Endothelial cell (in vitro differentiated cells): ENCODE results near the gene SF3B5. TPM values are rescaled to one million over a fixed set of nuclear protein-coding genes. Genes with fewer than 3 reads are reported as not detected.
A peak's percentile ranks its signal among the peaks of the same experiment; 100 is the strongest.

ENCODE experiments used
- DNase-seq: peaks from one replicate; pipeline ENCODE4 v3.0.0; 2021; ENCODE audit warnings: low spot score
- H3K27ac Mint-ChIP-seq: one replicate; pipeline ENCODE4 v1.8.0; 2021; ENCODE audit warnings: mixed read lengths, inconsistent platforms; ENCODE audit not compliant: unreplicated experiment
- H3K27me3 Mint-ChIP-seq: one replicate; pipeline ENCODE4 v1.8.0; 2021; ENCODE audit warnings: mild to moderate bottlenecking, moderate library complexity, mixed read lengths, inconsistent platforms; ENCODE audit not compliant: unreplicated experiment
- H3K36me3 Mint-ChIP-seq: one replicate; pipeline ENCODE4 v1.8.0; 2021; ENCODE audit warnings: mild to moderate bottlenecking, low read depth, mixed read lengths, inconsistent platforms; ENCODE audit not compliant: unreplicated experiment
- H3K4me1 Mint-ChIP-seq: one replicate; pipeline ENCODE4 v1.8.0; 2021; ENCODE audit warnings: mild to moderate bottlenecking, mixed read lengths, inconsistent platforms; ENCODE audit not compliant: unreplicated experiment
- H3K4me3 Mint-ChIP-seq: one replicate; pipeline ENCODE4 v1.8.0; 2021; ENCODE audit warnings: mild to moderate bottlenecking, mixed read lengths, inconsistent platforms; ENCODE audit not compliant: unreplicated experiment
- H3K9me3 Mint-ChIP-seq: one replicate; pipeline ENCODE4 v1.8.0; 2021; ENCODE audit warnings: mixed read lengths, inconsistent platforms; ENCODE audit not compliant: unreplicated experiment
- CTCF ChIP-seq: fragments of 200-600 bp; sonication (generic); IDR thresholded peaks from one replicate; pipeline ENCODE4 v1.5.0; 2021; ENCODE audit warnings: antibody characterized with exemption; ENCODE audit not compliant: unreplicated experiment
- total RNA-seq: library from RNA; stranded (reverse); fragmentation: NEBNext Ultra II Directional; extraction: Animal tissue kit (Norgen Biotek cat#: 25700); gene quantifications from one replicate; pipeline ENCODE4 v1.2.1, GENCODE V29; 2021; ENCODE audit not compliant: unreplicated experiment

The SF3B5 gene
- total RNA-seq, 1 donor from 2014 or later = 113 TPM

GRCh38 chr6:144068794-144069193, 26.6 kb downstream of the SF3B5 start:
- H3K27ac Mint-ChIP-seq = no peak overlapping the region

GRCh38 chr6:144066741-144067484, 28.5 kb downstream of the SF3B5 start:
- H3K4me1 Mint-ChIP-seq = peaks cover 19% of the 10 kb centered on the region
- H3K4me3 Mint-ChIP-seq = no peak overlapping the region
- TF ChIP-seq CTCF = no peak
- H3K27me3 Mint-ChIP-seq = peaks cover 17% of the 10 kb centered on the region
- H3K9me3 Mint-ChIP-seq = no peaks in the 10 kb centered on the region
- H3K27ac Mint-ChIP-seq = no peak overlapping the region
- no peak for DNase-seq
- peaks cover 4% of the 10 kb centered on the region for H3K36me3 Mint-ChIP-seq

More at GRCh38 chr6:144068794-144069193, 26.6 kb downstream of the SF3B5 start:
- no peak for TF ChIP-seq CTCF
- H3K9me3 Mint-ChIP-seq = no peaks in the 10 kb centered on the region
- H3K4me3 Mint-ChIP-seq = no peak overlapping the region
- peaks cover 10% of the 10 kb centered on the region for H3K4me1 Mint-ChIP-seq
- peaks cover 13% of the 10 kb centered on the region for H3K27me3 Mint-ChIP-seq
- DNase-seq = no peak
- peaks cover 4% of the 10 kb centered on the region for H3K36me3 Mint-ChIP-seq

GRCh38 chr6:144066255-144066654, 29.1 kb downstream of the SF3B5 start:
- H3K27me3 Mint-ChIP-seq = peaks cover 17% of the 10 kb centered on the region

GRCh38 chr6:144065213-144065660, 30.1 kb downstream of the SF3B5 start:
- Mint-ChIP-seq H3K27ac (no peak overlapping the region), H3K9me3 (no peaks in the 10 kb centered on the region), H3K4me1 (peaks cover 16% of the 10 kb centered on the region), H3K36me3 (peaks cover 4% of the 10 kb centered on the region), H3K27me3 (peaks cover 14% of the 10 kb centered on the region), H3K4me3 (peak overlapping the region; percentile 86)
- no peak for TF ChIP-seq CTCF
- DNase-seq = no peak

More at GRCh38 chr6:144066255-144066654, 29.1 kb downstream of the SF3B5 start:
- H3K27ac Mint-ChIP-seq = no peak overlapping the region
- DNase-seq = no peak
- peaks cover 16% of the 10 kb centered on the region for H3K4me1 Mint-ChIP-seq
- no peaks in the 10 kb centered on the region for H3K9me3 Mint-ChIP-seq
- H3K36me3 Mint-ChIP-seq = peaks cover 4% of the 10 kb centered on the region
- TF ChIP-seq CTCF = no peak
- no peak overlapping the region for H3K4me3 Mint-ChIP-seq
